Superior temporal gyrus (tissue), 1 donor: ENCODE measurements around the gene GNA15.
"Not testable (repeated sequence)": the region's sequence is repeated elsewhere in the genome, so short reads cannot be mapped to it uniquely, and the experiment has no call there.

Experiments
- DNase-seq: peaks from one replicate; pipeline ENCODE4 v3.0.0-alpha.2; 2016; ENCODE audit errors: extremely low spot score

GNA15 gene

GRCh38 chr19:3190921-3191805 is 55.3 kb downstream of the GNA15 start:
- no peak for DNase-seq

DNA sequence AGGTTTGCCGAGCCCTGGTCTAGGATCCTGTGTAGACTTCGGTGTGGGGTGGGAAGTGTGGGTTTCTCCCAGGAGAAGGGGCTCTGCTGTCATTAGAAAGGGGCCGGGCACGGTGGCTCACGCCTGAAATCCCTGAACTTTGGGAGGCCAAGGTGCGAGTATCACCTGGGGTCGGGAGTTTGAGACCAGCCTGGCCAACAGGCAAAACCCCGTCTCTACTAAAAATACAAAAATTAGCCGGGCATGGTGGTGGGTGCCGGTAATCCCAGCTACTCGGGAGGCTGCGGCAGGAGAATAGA is 55.9 kb downstream of the GNA15 start:
- DNase-seq, result not testable (repeated sequence)

GRCh38 chr19:3192228-3192635 is 56.4 kb downstream of the GNA15 start:
- DNase-seq, result no peak

DNA sequence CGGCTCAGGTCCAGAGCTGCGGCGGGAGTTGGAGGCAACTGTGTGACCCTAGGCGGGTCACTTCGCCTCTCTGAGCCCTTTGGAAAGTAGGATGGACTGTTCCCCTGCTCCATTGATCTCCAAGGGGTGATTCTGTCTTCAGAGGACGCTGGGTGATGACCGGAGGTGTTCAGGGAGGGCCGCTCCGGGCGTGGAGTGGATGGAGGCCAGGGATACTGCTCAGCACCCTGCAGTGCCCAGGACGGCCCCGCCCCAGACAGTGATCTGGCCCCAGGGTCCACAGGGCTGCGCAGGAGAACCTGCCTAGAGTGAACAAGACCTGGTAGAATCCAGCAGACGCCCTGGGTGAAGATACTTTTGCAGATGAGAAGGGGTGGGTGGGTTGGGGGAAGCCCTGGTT is 56.9 kb downstream of the GNA15 start:
- no peak for DNase-seq

DNA sequence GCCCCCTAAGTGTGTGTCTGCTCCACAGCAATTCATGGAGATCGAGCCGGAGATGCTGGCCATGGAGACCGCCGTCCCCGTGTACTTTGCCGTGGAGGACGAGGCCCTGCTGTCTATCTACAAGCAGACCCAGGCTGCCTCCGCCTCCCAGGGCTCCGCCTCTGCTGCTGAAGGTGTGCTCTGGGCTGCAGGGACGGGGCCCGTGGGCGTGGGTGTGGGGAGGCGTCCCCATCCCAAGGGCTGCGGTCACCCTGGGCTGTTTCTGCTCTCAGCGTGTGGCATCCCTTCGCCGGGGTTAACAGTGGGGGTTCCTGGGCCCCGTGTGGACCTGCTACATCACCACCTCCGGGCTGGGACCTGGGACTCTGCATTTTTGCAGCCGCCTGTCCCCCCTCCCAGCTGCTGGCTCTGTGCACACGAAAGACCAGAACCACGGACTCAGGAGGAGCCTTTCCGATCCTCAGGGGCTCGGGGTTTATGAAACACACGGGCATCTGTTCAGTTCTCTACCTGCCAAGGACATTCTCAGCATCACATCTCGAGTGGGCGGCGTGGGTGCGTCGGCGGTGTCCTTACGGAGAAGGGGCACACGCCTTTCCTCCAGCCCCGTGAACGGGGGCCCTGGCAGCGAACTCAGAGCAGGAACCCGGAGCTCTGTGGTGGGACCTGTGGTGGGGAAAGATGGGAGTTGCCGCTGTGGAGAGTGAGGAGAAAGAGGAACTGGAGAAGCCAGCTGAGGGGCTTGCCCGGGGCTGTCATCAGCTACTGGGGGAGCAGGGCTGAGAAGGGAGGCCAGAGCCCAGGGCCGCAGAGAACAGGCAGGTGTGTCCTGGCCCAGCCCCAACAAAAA is 57.6 kb downstream of the GNA15 start:
- no peak for DNase-seq

- no peak for DNase-seq
These were observed 58.6 kb downstream of the GNA15 start for GRCh38 chr19:3194106-3195087.

DNA sequence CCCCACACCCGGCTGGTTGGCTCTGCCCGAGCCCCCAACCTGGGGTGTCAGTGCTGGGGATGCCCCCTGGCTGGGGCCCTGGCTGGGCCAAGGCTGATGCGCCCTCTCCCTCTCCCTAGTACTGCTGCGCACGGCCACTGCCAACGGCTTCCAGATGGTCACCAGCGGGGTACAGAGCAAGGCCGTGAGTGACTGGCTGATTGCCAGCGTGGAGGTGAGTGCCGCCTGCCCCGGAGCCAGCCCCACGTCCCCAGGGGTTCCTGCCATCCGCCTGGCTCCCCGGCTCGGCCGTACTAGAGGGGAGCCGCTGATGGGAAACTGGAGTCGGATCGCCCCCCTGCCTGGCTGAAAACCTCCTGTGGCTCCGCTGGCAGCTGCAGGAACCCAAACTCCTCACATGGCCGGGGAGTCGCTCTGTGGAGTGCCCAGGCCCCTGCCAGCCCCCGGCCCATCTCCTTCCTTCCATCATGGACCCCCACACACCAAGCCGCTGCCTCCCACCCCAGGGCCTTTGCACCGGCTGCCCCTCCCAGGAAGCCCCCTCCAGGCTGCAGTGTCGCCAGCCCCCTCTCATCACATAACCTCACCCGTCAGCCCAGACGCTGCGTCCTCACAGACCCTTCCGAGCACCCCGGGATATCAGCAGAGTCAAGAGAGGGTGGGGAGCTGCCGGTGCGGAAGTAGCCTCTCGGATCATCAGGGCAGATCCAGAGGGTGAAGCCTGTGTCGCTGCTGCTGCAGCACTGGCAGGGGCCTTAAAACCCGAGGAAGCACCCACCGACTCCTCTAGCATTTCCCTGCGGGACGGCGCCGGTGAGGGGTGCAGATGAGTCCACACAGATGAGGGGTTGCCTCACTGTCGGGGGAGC is 60.5 kb downstream of the GNA15 start:
- no peak for DNase-seq

DNA sequence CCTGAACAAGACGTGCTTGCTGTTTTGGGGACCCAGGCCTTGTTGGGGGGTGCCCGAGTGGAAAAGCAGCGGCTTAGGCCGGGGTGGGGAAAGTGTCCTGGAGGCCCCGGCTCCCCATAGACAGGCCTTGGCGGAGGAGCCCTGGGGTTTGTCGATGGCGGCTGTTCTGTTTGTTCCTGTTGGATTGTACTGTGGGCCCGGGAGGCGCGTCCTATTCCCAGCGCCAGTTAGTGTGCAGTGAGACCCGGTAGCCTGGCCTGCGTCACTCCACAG is 61.0 kb downstream of the GNA15 start:
- DNase-seq, result no peak

GRCh38 chr19:3198901-3199700 is 63.3 kb downstream of the GNA15 start:
- DNase-seq, result no peak

GRCh38 chr19:3201072-3201700 is 65.4 kb downstream of the GNA15 start:
- DNase-seq, result no peak

GRCh38 chr19:3201911-3202310 is 66.1 kb downstream of the GNA15 start:
- no peak for DNase-seq

- no peak for DNase-seq
These were observed 66.5 kb downstream of the GNA15 start for GRCh38 chr19:3202346-3202745.

GRCh38 chr19:3202895-3203294 is 67.1 kb downstream of the GNA15 start:
- DNase-seq, result not testable (repeated sequence)

GRCh38 chr19:3203805-3204645 is 68.2 kb downstream of the GNA15 start:
- no peak for DNase-seq

DNA sequence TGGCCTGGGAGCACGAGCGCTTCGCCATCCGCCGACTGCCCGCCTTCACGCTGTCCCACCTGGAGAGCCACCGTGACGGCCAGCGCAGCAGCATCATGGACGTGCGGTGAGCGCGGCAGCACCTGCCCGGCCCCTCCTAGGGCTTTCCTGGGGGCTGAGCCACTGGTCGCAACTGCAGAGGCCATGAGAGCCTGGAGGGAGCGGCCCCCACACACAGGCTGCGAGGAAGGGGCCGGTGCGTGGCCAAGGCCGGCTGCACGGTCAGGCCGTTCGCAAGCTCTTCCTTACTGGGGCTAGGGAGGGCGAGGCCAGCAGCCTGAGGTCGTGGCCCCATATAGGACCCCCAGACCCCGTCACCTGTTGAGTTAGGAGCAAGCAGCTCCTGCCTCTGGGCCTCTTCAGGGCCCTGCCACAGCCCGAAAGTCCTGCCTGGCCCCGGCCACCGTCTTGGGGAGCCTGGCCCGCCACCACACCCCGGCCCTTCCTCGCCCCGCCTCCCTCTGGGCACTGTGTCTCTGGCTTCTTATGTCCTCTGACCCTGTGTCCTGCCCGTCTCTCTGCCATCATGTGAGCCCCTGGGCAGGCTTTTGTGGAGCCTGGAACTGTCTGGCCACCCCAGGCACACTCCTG is 68.9 kb downstream of the GNA15 start:
- no peak for DNase-seq

DNA sequence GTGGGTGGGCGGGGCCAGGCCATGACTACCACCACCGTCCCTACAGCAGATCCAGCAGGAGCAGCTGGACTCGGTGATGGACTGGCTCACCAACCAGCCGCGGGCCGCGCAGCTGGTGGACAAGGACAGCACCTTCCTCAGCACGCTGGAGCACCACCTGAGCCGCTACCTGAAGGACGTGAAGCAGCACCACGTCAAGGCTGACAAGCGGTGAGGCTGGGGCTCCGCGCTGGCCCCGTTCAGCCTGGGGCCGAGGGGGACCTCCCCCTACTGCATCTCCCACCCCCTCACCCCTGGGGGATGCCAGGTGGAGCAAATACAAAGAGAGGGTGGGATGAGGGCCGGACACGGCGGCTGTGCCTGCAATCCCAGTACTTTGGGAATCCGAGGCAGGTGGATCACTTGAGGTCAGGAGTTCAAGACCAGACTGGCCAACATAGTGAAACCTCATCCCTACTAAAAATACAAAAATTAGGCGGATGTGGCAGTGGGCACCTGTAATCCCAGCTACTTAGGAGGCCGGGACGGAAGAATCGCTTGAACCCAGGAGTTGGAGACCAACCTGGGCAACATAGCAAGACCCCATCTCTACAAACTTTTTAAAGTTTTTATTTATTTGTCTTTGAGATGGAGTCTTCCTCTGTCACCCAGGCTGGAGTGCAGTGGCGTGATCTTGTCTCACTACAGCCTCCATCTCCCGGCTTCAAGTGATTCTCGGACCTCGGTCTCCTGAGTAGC is 70.6 kb downstream of the GNA15 start:
- no peak for DNase-seq

DNA sequence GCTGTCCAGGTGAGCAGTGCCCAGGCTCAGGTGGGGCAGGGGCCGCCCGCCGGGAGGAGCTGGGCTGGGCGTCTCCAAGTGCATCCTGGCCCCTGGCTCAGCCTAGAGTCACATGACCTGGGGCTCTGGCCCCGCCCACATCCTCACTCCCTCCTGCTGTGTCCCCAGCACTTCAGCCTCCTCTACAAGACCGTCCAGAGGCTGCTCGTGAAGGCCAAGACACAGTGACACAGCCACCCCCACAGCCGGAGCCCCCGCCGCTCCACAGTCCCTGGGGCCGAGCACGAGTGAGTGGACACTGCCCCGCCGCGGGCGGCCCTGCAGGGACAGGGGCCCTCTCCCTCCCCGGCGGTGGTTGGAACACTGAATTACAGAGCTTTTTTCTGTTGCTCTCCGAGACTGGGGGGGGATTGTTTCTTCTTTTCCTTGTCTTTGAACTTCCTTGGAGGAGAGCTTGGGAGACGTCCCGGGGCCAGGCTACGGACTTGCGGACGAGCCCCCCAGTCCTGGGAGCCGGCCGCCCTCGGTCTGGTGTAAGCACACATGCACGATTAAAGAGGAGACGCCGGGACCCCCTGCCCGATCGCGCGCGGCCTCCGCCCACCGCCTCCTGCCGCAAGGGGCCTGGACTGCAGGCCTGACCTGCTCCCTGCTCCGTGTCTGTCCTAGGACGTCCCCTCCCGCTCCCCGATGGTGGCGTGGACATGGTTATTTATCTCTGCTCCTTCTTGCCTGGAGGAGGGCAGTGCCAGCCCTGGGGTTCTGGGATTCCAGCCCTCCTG is 71.8 kb downstream of the GNA15 start:
- no peak for DNase-seq
